Natural killer cell treated with Interleukin-12 subunit alpha and Interleukin-12 subunit beta and Interleukin-15 and Interleukin-18, amount 100 ng/mL, for 72 hours (primary cell): ENCODE results near the gene CMTM5. TPM values are rescaled to one million over a fixed set of nuclear protein-coding genes. Genes with fewer than 3 reads are reported as not detected.
"Not testable (repeated sequence)": the region's sequence is repeated elsewhere in the genome, so short reads cannot be mapped to it uniquely, and the experiment has no call there.

Source experiments
- ATAC-seq, 2 donors: fragments of 150-1000 bp; cut with Tn5 transposase in 1 of 2; sonication (Bioruptor Pico), chemical (Tn5 transposase) in 1 of 2; 2 replicates each; pipeline ENCODE4 v1.10.0; 2021
- DNase-seq: peaks from one replicate; pipeline ENCODE4 v3.0.0; 2022; ENCODE audit warnings: low spot score
- H3K27ac Mint-ChIP-seq, 2 donors: 1 replicate in 1 of 2; 2 replicates in 1 of 2; pipeline ENCODE4 v1.8.0; 2022; ENCODE audit warnings: mixed read lengths in 2 of 2, mild to moderate bottlenecking in 1 of 2, moderate library complexity in 1 of 2
- H3K27me3 Mint-ChIP-seq, 2 donors: 1 replicate in 1 of 2; 2 replicates in 1 of 2; pipeline ENCODE4 v1.8.0; 2022; ENCODE audit warnings: mixed read lengths in 2 of 2
- H3K36me3 Mint-ChIP-seq: one replicate; pipeline ENCODE4 v1.8.0; 2022; ENCODE audit warnings: mixed read lengths
- H3K4me1 Mint-ChIP-seq, 2 donors: 1 replicate in 1 of 2; 2 replicates in 1 of 2; pipeline ENCODE4 v1.8.0; 2022; ENCODE audit warnings: low read depth in 2 of 2, mixed read lengths in 2 of 2, mild to moderate bottlenecking in 1 of 2
- H3K4me3 Mint-ChIP-seq: one replicate; pipeline ENCODE4 v1.8.0; 2022; ENCODE audit warnings: mixed read lengths
- H3K9me3 Mint-ChIP-seq: 2 replicates; pipeline ENCODE4 v1.8.0; 2022; ENCODE audit warnings: mixed read lengths
- total RNA-seq, 2 donors: library from RNA; stranded (reverse); gene quantifications; one replicate each; pipeline ENCODE4 v1.2.3, GENCODE V29; 2022

CMTM5 gene
- total RNA-seq, 2 donors from 2014 or later: not detected

DNA sequence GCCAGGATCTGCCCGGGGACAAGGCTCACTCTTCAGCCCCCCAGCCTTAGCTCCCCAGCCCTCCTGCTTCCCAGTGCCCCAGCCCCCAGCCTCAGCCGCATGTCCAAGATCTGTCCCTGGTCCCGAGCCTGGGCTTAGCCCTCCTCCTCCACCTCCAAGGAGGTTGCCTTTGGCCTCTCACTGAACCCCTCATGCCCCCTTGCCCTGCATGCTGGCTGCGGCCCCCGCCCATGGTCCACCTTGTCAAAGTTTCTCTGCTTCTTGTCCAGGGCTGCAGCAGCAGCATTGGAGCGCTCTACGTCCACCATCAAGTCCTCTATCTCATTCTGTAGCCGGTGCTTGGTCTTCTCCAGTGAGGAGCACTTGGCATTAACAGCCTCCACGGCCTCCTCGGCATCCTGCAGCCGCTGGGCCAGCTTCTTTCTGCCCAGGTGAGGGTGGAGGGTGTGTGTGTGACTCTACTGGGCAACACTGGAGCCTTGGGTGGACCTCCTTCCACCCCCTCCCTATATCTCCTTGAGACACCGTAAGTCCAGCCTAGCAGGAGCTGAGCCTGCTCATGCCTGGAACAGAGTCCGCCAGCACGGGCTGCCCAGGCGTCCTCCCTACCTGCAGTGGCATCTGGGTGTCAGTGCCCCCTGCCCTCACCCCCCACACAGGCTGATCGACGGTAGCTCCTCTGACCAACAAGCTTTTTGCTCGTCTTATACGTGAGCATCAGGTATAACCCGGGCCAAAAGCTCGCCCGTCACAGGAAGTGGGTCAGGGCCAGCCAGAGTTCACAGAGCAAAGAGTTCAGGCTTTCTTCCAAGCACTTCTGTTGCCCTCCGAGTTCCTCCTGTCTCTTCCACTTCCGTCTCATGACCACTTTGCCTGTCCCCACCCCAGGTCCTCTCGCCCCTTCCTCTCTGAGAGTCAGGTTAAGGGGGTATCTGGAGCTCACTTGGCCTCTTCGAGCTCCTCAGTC lies 11.4 kb downstream of the CMTM5 start:
- no peaks in the 10 kb centered on the region for H3K4me1 Mint-ChIP-seq
- no peaks in the 10 kb centered on the region for H3K9me3 Mint-ChIP-seq
- H3K27me3 Mint-ChIP-seq: peaks cover 0 to 12% of the 10 kb centered on the region in 2 donors
- ATAC-seq: no peak
- H3K4me3 Mint-ChIP-seq: no peak overlapping the region
- no peak for DNase-seq
- H3K27ac Mint-ChIP-seq: no peak overlapping the region
- no peaks in the 10 kb centered on the region for H3K36me3 Mint-ChIP-seq

- Mint-ChIP-seq H3K27ac (no peak overlapping the region), H3K4me1 (no peaks in the 10 kb centered on the region), H3K27me3 (peaks cover 0 to 15% of the 10 kb centered on the region in 2 donors), H3K9me3 (no peaks in the 10 kb centered on the region), H3K36me3 (no peaks in the 10 kb centered on the region), H3K4me3 (no peak overlapping the region)
- DNase-seq (no peak), ATAC-seq (no peak)
Measured at GRCh38 chr14:23388996-23389395, 12.2 kb downstream of the CMTM5 start.

DNA sequence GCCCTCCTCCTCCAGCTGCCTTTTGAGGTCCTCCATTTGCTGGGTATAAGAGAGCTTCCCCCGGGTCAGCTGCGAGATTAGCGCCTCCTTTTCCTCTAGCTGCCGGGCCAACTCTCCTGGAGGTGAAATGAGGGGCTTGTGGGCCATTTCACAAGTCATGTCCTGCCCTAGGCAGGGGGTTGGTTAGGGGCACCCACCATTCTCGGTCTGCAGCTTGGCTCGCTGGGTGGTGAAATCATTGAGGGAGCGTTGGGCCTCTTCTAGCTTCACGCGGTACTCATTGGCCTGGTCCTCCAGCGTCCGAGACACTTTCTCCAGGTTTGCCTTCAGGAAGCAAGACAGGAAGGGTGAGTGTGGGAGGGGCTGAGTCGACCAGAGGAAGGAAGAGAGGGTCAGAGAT lies 12.6 kb downstream of the CMTM5 start:
- DNase-seq (no peak), ATAC-seq (no peak)
- no peak overlapping the region for H3K4me3 Mint-ChIP-seq
- peaks cover 0 to 15% of the 10 kb centered on the region in 2 donors for H3K27me3 Mint-ChIP-seq
- no peaks in the 10 kb centered on the region for H3K36me3 Mint-ChIP-seq
- no peaks in the 10 kb centered on the region for H3K4me1 Mint-ChIP-seq
- H3K9me3 Mint-ChIP-seq: no peaks in the 10 kb centered on the region
- no peak overlapping the region for H3K27ac Mint-ChIP-seq

DNA sequence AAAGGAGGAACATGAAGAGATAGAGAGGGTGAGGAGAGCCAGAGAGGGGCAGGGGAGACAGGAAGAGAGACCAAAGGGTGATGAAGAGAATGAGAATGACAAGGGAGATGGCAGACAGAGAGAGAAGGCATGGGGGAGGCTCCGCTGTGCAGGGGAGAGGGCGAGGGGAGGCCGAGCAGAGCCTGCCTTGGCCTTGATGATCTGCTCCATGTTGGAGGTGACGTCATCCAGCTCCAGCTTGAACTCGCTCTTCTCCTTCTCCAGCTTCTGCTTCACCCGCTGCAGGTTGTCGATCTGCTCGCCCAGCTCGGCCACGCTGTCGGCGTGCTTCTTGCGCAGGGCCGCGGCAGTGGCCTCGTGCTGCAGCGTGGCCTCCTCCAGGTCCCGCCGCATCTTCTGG lies 13.0 kb downstream of the CMTM5 start:
- H3K9me3 Mint-ChIP-seq, DNase-seq, ATAC-seq, H3K27ac Mint-ChIP-seq, H3K4me3 Mint-ChIP-seq, H3K4me1 Mint-ChIP-seq, H3K36me3 Mint-ChIP-seq: not testable (repeated sequence)
- peaks cover under 1 to 15% of the 10 kb centered on the region in 2 donors for H3K27me3 Mint-ChIP-seq

DNA sequence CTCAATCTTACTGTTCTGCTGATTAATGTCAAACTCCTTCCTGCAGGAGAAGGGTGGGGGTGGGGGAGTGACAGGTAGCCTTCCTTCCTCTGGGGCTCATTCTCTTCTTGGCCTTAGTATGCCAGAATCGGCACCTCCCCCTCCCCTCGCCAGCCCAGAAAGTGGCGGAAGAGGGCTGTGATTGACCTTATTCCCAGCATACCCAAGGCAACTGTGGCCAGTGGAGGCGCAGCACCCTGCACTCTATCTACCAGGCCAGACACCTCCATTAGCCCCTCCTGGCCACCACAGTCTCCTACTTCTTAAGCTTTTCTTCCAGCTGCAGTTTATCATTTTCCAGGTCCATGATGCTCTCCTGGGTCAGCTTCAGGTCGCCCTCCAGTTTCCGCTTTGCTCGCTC lies 15.8 kb downstream of the CMTM5 start:
- no peak overlapping the region for H3K27ac Mint-ChIP-seq
- no peaks in the 10 kb centered on the region for H3K9me3 Mint-ChIP-seq
- no peaks in the 10 kb centered on the region for H3K4me1 Mint-ChIP-seq
- no peak overlapping the region for H3K4me3 Mint-ChIP-seq
- DNase-seq (no peak), ATAC-seq (no peak)
- H3K27me3 Mint-ChIP-seq: peaks cover 6 to 14% of the 10 kb centered on the region in 2 donors
- no peaks in the 10 kb centered on the region for H3K36me3 Mint-ChIP-seq

DNA sequence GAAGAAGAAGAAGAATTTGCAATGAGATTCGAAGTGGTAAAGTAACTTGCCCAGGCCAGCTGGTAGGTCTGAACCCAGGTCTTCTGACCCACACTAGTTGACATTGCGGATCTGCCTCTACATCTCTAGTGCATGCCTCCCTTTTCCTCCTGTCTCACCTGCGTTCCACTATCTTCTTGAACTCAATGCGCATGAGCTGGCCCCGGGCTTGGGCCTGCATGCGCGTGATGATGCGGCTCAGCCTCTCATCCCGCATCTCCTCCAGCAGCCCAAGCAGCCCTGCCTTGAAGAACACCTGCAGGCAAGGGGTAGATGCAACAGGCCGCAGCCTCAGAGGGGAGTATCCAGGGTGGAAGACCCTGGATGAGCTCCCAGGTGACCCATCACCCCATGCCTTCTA lies 19.3 kb downstream of the CMTM5 start:
- DNase-seq (no peak), ATAC-seq (no peak)
- Mint-ChIP-seq H3K4me3 (no peak overlapping the region), H3K36me3 (no peaks in the 10 kb centered on the region), H3K27ac (no peak overlapping the region), H3K27me3 (peaks cover 6 to 11% of the 10 kb centered on the region in 2 donors), H3K9me3 (no peaks in the 10 kb centered on the region), H3K4me1 (no peaks in the 10 kb centered on the region)

- DNase-seq (no peak), ATAC-seq (peak in 1 of 2 donors; percentile 17)
- Mint-ChIP-seq H3K9me3 (no peaks in the 10 kb centered on the region), H3K4me1 (no peaks in the 10 kb centered on the region), H3K36me3 (no peaks in the 10 kb centered on the region), H3K27me3 (peaks cover 6 to 11% of the 10 kb centered on the region in 2 donors), H3K27ac (no peak overlapping the region), H3K4me3 (no peak overlapping the region)
Measured at GRCh38 chr14:23396781-23397407, 20.0 kb downstream of the CMTM5 start.

- no peaks in the 10 kb centered on the region for H3K36me3 Mint-ChIP-seq
- no peak overlapping the region for H3K27ac Mint-ChIP-seq
- H3K4me3 Mint-ChIP-seq: no peak overlapping the region
- H3K9me3 Mint-ChIP-seq: no peaks in the 10 kb centered on the region
- DNase-seq: no peak
- peaks cover 6 to 11% of the 10 kb centered on the region in 2 donors for H3K27me3 Mint-ChIP-seq
- no peaks in the 10 kb centered on the region for H3K4me1 Mint-ChIP-seq
- no peak for ATAC-seq
Measured at GRCh38 chr14:23398348-23398747, 21.5 kb downstream of the CMTM5 start.

DNA sequence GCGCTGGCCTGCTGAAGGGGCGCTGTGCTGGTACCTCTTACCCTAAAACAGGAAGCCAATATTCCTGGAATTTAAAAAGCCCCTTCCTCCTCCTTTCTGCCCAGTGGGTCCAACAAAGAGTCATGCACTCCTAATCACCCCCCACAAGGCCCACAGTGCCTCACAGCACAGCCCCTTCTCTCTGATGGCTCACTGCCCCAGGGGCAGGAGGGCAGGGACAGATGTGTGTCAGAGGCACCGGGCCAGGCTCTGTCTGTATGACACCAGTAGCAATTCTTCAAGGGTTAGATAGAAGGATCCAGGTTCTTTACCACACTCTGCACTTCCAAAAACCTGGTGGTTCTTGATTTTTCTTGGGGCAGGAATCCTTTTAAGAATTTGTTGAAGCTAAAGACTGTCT lies 22.3 kb downstream of the CMTM5 start:
- Mint-ChIP-seq H3K9me3 (no peaks in the 10 kb centered on the region), H3K36me3 (no peaks in the 10 kb centered on the region), H3K27me3 (peaks cover 6 to 11% of the 10 kb centered on the region in 2 donors), H3K4me3 (no peak overlapping the region), H3K27ac (no peak overlapping the region), H3K4me1 (no peaks in the 10 kb centered on the region)
- no peak for ATAC-seq
- no peak for DNase-seq

DNA sequence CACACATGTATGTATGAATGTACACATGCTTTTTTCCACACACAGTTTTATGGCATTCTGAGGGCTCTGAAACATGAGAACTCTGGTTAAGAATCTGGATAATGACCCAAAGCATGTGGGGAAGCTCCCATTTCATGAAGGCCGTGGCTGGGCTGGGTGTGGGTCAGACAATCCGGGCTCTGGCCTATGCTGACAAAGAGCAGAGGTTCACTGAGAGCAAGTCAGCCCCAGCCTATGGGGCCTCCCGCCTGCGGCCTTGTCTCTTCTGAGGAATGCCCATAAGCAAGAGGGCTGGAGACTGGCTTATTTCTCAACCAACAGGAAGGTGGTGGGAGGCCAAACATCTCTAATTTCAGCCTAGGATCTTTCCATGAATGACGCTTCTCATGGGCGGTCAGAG lies 22.7 kb downstream of the CMTM5 start:
- H3K27me3 Mint-ChIP-seq: peaks cover 6 to 11% of the 10 kb centered on the region in 2 donors
- H3K27ac Mint-ChIP-seq: no peak overlapping the region
- DNase-seq: no peak
- no peaks in the 10 kb centered on the region for H3K4me1 Mint-ChIP-seq
- H3K4me3 Mint-ChIP-seq: no peak overlapping the region
- H3K36me3 Mint-ChIP-seq: no peaks in the 10 kb centered on the region
- H3K9me3 Mint-ChIP-seq: no peaks in the 10 kb centered on the region
- ATAC-seq: no peak

GRCh38 chr14:23400496-23401149 lies 23.8 kb downstream of the CMTM5 start:
- H3K36me3 Mint-ChIP-seq, ATAC-seq, H3K4me1 Mint-ChIP-seq, H3K9me3 Mint-ChIP-seq, H3K4me3 Mint-ChIP-seq, H3K27ac Mint-ChIP-seq, DNase-seq: not testable (repeated sequence)
- H3K27me3 Mint-ChIP-seq: peaks cover 0 to 11% of the 10 kb centered on the region in 2 donors

- H3K27me3 Mint-ChIP-seq: peaks cover 0 to 11% of the 10 kb centered on the region in 2 donors
- no peak overlapping the region for H3K4me3 Mint-ChIP-seq
- H3K36me3 Mint-ChIP-seq: no peaks in the 10 kb centered on the region
- ATAC-seq (no peak), DNase-seq (no peak)
- H3K9me3 Mint-ChIP-seq: no peaks in the 10 kb centered on the region
- no peak overlapping the region for H3K27ac Mint-ChIP-seq
- no peaks in the 10 kb centered on the region for H3K4me1 Mint-ChIP-seq
Measured at GRCh38 chr14:23401291-23401690, 24.4 kb downstream of the CMTM5 start.

DNA sequence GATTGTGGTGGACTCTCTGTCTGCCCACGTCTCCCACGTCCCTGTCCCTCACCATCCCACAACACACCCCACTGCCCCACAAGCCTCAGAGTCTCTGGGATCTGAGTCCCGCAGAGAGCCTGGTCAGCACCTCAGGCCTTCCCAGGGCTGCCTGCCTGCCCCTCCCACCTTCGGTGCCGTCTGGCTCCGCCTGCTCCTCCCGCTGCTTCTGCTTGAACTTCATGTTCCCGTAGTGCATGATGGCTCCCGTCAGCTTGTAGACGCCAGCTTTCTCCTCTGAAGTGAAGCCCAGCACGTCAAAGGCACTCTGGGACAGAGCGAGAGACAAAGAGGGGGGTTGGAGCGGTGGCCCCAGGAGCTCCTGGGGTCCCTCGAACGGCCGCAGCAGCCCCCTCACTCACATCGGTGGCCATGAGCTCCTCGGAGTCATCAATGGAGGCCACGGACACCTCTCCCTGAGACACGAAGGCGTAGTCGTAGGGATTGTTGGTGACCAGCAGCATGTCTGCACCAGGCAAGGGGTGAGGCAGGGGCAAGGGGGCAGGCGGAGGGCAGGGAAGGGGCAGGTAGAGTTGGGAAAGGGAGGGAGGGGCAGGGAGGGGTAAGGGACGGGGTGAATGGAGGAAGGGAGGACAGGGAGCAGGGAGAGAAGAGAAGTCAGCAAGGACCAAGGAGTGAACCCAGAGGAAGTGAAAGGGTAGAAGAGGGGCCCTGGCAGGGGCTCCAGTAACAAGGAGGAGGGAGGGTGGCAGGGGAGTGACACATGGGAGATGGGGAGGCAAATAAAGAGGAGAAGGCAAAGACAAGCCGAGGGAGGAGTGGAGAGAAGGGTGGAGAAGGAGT lies 25.7 kb downstream of the CMTM5 start:
- ATAC-seq: no peak

More for the DNA sequence above, 25.7 kb downstream of the CMTM5 start:
- no peak overlapping the region for H3K27ac Mint-ChIP-seq
- H3K4me1 Mint-ChIP-seq: no peaks in the 10 kb centered on the region
- H3K27me3 Mint-ChIP-seq: peaks cover 3 to 11% of the 10 kb centered on the region in 2 donors
- H3K4me3 Mint-ChIP-seq: no peak overlapping the region
- no peaks in the 10 kb centered on the region for H3K36me3 Mint-ChIP-seq
- DNase-seq: no peak
- no peaks in the 10 kb centered on the region for H3K9me3 Mint-ChIP-seq
